ENCODE data around the gene NTSR1.
A peak's percentile ranks its signal among the peaks of the same experiment; 100 is the strongest.

Gene NTSR1

DNA sequence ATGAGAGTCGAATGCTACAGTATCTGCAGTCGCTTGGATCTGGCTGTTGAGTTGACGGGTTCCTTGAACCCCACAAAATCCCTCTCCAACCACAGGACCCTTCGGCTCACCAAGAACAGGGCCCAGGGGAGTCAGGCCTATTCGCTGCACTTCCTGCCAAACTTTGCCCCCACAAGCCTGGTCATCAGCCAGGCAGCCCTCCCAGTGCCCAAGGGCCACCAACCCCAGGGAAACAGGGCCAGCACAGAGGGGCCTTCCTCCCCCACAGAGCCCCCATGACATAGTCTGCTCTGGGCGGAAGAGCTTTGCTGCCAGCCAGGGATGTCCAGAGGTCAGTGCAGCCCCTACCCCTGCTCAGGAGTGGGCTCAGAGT is 53.1 kb downstream of the NTSR1 start:
- no peak for DNase-seq

DNA sequence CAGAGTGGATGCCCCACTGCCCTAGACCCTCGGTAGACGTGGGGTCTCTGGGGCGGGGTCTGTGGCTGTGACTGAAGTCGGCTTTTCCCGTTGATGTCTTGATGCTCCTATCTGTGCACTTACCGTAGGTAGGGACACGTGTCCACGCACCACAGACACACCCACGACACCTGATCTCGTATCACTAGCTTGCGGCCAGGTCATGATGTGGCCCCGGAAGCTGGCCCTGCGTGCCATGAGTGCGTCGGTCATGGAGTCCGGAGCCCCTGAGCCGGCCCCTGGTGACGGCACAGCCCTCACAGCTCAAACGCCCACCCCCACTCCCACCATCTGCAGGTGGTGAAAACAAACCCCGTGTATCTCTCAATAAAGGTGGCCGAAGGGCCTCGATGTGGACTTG is 53.7 kb downstream of the NTSR1 start:
- DNase-seq = no peak

DNA sequence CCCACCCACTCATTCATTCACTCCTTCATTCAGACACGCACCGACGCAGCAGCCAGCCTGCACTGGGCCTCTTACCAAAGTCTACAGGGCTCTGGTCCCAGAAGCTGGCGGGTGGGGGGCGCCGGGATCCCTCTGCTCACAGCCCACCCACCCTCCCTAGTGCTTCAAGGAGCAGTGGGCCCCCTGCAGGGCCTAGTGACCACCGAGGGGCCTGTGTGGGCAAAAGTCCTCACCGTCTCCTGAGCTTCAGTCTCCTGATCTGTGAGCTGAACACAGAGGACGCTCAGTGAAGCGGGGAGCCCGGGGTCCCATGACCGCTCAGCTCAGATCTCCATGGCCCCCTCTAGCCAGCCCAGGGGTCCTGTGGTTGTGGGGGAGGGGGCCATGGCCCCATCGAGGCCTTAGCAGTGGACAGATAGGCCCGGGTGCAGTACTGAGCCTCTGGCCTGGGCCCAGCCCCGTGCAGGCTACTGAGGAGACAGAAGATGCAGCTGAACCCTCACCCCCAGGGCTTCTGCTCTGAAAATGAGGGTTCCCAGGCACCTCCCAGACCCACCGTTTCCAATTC is 54.2 kb downstream of the NTSR1 start:
- DNase-seq = no peak

DNA sequence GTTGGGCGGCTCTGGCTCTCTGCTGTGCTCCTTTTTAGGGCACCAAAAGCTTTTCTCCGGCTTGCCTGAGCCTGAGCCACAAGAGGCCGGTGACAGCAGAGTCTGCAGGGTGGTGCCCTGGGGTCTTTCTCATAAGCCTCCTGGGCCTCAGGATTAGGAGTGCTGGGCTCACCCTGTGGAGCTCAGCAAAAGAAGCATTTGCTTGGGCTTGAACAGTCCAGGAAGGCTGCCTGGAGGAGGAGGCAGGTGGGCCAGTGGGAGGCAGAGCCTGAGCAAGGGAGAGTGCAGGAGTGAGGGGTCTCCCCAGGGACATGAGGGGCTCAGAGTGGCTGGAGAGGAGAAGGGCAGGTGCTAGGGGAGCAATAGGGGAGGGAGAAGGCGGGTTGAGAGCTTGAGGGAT is 54.8 kb downstream of the NTSR1 start:
- no peak for DNase-seq

DNA sequence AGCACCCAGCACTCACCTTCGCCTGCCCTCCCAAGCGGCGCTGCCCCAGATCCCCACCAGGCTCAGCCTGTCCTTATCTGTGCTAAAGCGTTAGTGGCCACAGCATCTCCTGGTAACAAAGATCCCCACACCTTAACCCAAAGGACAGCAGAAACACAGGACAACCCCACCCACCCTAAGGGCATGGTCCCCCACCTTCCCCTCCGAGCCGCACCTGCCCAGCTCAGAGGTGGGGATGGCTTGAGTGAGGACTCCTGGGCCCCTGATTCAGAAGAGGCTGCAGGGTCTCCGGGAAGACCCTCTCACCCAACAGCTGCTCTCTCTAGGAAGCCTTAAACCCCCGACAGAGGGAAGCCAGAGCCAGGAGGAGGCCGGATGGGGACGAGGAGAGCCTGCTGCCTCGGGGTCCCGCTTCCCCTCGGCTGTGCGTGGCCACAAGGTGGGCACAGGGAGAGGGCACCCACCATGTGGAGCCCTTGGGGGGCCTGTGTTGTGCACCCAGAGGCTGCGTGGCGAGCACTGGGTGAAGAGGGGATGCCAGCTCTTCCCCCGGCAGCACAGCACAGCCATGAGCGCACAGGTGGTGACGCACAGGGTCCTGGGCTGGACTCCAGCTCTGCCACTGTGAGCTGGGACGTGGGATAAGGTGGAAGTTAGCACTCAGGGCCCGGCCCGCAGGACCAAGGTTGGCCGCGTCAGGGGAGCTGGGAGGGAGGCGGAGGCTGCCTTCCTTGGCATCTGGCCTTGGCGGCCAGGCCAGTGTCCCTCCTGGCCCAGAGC is 55.7 kb downstream of the NTSR1 start:
- DNase-seq = no peak

DNA sequence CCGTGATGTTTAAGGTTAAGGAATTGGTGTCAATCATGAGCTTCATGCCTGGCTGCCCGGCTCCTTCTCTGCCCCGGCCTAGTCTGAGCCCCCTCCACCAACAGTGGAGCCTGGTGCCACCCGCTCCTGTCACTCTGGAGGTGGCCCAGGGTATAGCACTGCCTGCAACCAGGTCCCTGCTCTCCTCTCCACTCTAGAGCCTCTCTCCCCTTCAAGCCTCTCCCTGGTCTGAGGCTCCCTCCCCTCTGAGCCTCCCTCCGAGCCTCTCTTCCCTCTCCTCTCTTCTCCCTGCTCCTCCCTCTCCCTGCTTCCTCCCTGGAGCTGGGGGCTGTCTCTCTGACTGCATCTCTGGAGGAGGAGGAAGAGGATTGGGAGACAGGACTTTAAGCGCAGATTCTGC is 56.4 kb downstream of the NTSR1 start:
- DNase-seq = no peak

DNA sequence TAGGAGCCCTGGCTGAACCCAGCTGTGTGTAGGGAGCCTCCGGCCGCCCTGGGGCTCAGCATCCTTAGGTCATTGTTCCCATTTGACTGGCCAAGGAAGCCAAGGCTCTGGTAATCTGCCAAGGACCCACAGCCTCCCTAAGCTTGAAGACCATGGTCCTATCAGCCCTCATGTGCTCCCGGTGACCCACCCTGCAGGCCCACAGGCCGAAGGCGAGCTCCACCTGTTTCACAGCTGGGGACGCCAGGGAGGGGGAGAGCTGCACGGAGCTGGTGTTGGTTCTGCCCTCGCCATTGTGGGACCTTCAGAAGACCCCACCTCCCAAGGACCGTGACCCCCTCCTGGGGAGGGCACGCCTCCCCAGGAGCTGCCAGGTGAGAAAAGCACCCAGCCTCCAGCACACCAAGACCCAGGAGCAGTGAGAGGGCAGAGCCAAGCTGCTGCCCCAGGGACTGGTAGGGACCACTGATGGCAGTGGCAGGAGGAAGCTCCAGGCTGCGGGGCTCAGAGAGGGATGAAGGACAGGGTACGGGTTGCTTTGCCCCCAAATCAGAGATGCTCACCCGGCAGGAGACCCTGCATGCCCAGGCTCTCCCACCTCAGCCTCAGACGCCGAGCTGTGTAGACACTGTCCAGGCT is 56.9 kb downstream of the NTSR1 start:
- no peak for DNase-seq

DNA sequence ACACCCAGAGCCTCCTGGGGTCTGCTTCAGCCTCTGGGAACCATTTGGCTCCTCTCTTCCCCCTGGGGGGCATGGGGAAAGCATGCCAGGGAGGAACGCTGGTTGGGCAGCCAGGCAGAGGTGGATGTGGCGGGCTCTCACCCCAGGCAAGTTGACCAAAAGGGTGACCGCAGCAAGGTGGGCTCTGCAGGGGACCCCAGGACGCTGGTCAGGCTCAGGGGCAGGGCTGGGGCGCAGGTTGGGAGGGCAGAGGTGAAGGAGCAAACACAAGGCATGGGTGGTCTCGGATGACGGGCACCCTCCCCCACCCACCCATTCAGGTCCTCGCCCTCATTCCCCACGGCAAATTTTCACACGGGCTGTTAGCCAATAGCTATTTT is 57.4 kb downstream of the NTSR1 start:
- DNase-seq = no peak

DNA sequence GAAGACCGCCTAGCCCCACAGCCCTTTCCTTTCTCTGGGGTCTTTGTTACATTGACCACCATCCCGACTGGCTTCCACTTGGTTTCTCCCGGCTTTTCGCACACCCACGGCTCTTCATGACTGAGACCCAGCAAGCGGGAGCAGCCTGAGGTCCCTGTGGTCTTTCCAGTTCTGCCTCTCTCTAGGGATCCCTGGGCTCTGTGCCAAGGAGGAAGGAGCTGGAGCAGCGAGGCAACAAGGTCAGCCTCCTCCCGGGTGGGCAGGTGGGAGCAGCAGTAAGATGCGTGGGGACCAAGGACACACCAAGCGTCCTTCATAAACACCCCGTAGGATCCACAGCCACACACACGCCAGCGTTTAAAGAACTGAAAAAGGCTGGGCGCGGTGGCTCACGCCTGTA is 58.1 kb downstream of the NTSR1 start:
- peak; percentile 5 for DNase-seq

DNA sequence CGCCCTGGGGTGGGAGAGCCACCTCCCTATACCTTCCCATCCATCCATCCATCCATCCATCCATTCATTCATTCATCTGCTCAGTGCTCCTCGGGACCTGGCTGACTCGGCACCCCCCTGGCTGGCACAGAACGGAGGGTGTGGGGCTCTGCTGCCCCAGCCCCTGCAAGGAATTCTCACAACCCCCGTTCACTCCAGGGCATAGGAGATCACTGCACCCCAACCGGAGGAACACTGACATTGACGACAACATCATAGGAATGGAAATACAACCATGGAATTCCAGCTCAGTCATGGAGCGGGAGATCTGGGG is 59.6 kb downstream of the NTSR1 start:
- no peak for DNase-seq

DNA sequence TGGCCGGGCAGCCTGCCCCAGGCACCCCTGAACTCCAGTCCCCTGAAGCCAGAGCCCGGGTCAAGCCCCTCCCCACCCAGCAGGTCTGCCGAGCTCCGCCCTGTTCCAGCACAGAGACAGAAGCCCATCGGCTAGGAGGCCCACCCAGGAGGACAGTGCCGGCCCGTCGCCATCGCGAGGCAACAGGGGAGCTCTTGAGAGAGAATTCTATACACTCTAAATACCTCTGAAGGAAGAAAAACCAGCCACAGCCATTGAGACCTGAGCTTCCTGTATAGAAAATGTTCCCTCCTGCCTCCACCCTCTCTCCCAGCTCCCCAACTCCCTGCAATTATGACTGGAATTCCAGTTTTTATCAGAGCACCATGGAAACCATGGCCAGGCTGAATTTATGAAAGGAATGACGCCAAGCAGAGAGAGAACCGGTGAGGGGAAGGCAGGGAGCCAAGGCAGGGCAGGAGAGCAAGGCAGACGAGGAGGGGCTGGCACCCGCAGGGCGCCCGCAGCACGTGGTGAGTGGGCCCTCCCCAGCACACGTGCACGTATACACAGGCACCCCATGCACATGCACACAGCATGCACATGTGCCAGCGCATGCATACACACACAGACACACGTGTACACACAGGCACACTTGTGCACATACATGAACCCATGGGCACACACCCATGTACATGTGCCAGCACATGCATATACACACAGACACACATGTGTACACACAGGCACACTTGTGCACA is 60.1 kb downstream of the NTSR1 start:
- DNase-seq = no peak

DNA sequence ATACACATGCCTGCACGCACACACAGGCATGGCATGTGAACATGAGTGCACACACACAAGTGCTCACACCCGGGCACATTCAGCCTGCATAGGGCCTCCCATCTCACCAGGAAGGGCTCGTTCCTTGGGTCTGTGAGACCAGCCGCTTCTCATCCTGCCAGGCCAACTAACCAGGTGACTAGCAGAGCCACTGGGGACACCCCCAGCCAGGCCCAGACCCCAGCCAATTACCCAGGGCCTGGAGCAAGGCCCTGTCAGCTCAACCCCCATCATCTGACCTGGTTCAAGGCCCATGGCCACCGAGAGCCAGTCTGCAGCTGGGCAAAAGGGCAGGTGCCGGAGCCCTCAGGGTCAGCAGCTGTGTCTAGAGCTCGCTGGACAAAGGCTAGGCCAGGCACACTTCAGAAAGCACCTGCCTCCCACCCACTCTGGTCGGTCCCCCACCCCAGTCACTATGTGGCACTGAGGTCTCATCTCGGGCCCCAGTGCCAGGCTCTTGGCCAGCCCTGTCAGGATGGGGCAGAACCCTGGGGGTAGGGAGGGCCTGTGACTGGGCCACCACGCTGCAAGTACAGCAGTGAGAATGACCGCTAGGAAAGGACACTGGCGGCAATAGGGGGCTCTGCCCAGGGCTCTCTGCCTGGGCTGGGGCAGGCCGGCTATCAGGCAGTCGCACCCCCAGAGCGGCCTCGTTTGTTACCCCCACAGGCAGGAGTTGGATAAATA is 60.9 kb downstream of the NTSR1 start:
- no peak for DNase-seq

DNA sequence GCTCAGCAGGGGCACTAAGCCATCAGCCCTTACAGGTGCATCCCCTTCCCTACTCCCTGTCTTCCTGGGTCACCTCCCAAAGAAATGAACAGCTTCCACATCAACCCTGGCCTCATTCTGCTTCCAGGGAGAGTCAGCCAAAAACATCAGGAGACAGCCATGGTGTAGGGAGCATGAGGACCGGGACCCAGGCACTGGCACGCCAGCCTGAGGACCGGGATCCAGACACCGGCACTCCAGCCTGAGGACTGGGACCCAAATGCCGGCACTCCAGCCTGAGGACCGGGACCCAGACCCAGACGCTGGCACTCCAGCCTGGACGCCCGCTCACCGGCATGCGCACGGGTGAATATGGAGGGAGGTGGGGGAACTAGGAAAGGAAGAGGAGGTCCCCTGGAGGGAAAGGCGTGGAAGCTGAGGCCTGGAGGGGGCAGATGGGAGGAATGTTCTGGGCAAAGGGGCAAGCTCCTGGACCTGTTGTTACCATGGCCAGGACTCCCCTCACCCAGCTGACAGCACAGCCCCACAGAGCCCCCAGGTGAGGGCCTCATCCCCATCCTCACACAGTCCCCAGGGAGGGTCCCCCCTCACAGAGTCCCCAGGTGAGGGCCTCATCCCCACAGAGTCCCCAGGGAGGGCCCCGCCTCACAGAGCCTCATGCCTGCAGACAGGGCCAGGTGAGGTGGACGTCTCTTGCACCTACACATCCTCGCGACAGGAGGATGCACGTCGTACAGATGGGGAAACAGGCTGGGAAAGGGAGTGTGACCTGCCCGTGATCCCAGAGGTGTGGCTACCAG is 61.7 kb downstream of the NTSR1 start:
- no peak for DNase-seq

DNA sequence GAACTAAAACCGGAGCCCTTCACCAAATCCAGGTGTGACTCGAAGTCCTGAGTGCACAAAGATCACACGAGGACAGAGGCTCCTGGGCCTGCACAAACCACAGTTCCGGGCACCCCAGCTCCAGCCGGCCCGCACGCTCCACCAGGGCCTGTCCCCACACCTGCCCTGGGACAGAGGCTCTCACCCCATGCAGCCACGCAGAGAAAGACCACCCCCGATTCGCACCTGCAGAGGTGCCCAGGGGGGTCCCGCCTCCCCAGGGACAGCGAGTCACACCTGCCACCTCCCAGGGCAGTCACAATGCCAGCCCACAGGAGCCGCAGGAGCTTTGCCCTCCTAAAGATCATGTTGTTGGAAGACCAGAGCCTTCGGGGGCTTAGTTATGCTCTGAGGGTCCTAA is 62.3 kb downstream of the NTSR1 start:
- DNase-seq = no peak

DNA sequence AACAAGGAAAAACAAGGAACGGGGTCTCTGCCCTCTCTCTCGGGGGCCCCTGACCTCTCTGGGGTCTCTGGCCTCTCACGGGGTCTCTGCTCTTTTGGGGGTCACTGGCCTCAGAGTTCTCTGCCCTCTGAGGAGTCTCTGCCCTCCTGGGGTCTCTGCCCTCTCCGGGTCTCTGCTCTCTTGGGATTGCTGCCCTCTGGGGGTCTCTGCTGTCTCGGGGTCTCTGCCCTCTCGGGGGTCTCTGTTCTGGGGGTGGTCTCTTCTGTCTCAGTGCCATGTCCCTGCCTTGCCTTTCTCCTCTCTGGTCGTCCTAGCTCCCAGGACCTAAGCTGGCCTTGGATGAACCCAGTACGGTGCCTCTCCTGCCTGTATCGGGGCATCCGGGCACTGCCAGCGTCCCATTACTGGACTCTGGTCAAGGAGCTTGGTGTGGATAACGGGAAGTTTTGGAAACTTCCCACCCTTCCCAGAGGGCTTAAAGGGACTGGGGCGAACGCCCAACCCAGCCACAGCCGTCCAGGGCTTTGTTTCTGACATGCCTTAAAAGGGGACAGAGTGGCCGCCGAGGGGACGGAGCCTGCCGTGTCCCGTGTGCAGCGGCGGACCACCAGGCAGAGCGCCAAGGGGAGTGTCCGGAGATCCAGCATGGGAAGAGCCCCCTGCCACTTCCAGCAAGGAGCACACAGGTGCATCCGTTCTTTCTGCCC is 62.9 kb downstream of the NTSR1 start:
- no peak for DNase-seq

DNA sequence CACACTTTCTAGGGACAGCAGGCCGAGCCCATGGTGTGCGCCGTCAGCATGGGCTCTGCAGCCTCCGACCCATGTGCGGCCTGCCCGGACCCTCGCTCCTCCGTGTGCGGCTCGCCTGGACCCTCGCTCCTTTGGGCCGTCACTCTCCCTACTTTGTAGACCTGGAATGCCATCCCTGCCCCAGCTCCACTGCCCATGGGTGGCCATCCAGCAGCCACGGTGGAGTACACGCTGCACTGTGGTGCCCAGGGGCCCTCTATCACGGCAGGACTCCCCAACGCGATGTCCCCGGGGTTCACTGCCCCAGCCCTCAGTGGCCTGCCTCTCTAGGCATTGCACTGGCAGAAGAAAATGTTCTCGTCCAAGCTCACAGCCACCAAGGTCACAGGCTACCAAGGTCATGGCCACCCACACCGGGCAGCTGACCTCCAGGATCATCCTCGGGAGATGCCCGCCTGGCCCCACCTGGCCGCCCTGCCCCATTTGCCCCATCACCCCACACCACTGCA is 63.5 kb downstream of the NTSR1 start:
- no peak for DNase-seq

DNA sequence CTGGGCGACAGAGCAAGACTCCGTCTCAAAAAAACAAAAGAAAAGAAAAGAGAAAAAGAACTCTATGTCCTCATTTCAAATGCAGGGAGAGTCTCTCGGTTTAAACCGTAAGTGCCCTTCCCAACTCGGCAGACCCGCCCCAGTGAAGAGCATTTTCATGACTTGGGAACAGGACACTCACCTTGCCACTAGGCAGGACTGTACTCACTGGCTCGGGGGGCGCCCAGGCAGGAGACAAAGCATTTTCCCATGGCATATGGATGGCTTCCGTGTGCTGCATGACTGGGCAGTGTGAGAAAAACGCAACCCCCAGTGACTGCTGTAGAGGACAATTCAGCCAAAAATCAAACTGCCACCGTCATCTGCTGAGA is 64.0 kb downstream of the NTSR1 start:
- no peak for DNase-seq

DNA sequence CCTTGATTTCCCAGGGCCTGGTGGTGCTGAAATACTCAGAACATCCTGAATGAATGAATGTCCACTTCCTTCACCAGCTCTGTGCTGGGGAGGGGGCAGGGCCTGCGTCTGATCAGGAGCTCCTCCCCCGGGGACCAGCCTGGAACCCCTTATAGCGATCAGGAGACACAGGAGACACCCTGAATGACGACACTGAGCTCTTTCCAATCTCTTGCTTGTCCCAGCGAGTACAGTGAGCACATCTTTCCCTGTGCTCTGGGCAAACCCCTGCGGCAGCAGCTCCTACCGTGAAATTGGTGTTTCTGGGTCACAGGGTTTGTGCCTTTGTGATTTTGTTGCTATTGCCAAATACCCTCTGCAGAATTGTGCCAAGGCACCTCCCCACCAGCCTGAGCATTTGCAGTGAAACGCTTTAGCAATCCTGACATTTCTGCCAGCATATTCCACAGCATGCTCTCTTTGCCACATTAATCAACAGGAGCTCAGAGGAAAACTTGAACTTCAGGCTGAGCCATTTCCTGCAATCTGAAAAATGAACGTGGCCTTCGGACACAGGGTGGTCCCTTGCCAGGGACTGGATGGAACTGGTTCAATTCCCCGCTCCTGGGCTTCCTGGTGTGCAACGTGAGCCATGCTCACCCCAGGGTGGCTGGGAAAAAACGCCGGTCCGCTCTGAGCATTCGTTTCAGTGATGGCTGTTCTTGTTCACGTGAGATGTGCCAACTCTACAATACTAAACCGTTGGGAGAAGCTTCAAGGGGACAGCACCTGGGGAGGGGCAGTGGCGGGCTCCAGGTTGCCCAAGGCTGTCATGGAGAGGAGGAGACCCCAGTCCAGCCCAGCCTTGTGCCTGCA is 64.6 kb downstream of the NTSR1 start:
- no peak for DNase-seq

DNA sequence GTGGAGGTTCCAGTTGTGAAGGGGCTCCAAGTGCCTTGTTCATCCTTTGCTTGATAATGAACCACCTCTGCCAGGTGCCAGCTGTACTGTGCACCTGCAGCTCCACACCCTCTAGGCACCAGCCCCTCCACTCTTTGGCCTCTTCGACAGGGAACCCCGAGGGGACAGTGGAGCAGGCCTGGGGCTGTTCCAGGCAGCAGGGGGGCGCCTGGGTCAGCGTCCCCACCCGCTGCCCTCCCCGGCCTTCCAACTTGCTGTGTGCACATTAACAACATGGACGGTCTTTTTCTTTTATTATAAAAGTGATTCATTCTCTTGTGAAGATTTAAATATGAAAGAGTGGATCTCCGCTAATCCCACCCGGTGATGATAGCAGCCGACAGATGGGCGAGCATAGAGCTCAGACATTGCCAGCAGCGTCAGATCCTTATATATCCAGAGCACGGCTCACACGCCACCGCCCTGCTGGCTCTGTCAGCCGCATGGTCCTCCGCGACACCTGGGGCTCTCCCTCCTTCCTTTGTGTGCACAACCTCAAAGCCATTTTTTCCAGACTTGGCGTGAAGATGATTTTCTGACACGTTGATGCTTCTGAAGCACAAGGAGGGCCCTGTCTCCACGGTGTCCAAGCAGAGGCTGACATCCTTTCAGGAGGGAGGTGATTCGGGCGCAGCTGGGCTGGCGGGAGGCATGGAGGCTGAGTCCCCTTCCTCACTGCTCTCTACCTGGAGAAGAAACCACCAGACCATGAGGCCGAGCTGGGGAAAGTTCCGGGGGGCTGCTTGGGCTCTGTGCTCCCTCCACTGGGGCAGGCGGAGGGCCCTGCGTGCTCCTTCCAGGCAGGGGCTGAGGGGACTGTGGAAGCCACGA is 65.4 kb downstream of the NTSR1 start:
- no peak for DNase-seq

DNA sequence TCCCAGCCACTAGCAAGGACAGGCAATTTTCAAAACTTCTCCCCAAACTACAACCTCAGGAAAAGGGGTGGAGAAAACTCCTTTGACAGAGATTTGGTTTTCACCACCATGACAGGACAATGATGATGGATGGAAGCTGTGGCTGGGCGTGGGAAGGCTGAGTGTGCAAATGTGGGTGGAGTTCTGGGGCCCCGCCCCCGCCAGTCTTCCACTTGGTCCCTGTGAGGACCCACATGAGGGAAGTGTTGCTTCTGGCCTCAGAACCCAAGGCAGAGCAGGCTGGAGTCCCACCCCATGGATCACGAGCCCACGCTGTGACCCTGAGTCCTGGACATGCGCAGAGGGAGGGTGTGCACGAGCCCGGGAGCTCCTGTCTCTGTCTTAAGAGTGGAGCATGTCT is 66.1 kb downstream of the NTSR1 start:
- DNase-seq = no peak
